Astrocyte of the hippocampus (primary cell): ENCODE results near the gene ADPGK.

Experiments used
- DNase-seq: peaks from one replicate; pipeline ENCODE4 v3.0.0; 2011; ENCODE audit warnings: low read depth, low spot score

ADPGK gene

DNA sequence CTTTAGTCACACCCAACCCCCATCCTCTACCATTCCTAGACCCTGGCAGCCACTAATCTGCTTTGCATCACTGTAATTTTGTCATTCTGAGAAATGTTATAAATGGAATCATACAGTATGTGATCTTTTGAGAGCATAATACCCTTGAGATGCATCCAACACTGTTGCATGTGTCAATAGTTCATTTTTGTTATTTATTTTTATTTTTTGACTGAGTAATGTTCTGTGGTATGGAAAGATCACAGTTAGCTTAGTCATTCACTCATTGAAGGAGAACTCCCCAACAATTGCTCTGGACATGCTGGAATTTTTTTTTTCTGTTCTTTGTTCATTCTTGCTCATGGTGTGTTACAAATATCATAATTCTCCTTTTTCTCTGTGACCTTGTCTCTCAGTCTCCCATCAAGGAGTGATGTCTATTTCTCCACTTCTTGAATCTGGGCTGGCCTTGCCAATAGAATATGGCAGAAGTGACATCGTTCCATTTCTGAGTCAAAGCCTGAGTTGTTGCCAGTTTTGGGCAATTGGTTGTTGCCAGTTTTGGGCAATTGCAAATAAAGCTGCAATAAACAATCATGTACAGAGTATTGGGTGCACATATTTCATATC, 6.8 kb upstream of the ADPGK start:
- DNase-seq: no peak

GRCh38 chr15:72787526-72787925, 4.0 kb upstream of the ADPGK start:
- peak; percentile 10 for DNase-seq

GRCh38 chr15:72786676-72787345, 3.3 kb upstream of the ADPGK start:
- no peak for DNase-seq

DNA sequence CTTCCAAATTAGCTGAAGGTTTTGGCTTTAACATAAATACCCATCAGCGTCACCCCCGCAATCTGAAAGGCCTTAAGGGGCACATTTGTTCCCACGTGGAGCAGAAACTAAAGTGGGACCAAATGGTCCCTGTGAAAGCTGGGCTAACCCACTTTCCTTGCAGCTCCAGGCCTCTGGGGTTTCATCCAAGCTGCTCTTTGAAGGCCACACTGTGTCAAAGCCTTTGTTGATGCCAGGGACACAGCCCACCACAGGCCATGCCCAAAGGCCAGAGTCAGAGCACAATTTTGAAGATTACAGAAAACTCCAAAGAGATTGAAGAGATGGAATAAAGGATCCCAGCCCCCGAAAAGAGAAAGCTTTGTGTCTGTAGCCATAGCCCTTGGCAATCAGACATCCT, 2.7 kb upstream of the ADPGK start:
- DNase-seq: no peak

- no peak for DNase-seq
Observed at GRCh38 chr15:72785841-72786240, 2.3 kb upstream of the ADPGK start.

DNA sequence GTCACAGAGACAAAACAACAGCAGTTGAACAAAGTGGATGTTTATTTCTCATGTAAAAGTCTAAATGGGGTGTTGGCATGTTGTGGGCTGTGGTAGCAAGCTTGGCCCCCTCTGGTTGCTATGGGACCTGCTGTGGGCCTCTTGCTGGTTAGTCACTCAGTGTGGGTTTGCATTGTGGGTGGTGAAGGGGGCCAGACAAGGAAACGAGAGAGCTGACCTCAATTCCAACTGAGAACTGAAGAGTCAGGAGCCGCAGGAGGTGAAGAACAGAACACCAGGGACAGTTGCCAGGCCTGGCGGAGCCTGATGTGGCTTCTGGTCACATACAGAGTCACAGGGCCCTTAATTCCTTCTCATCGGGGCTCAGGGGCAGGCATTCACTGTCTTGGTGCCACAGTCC, 1.9 kb upstream of the ADPGK start:
- DNase-seq: peak; percentile 88

- DNase-seq: no peak
Observed at GRCh38 chr15:72784456-72784876, 908 bp upstream of the ADPGK start.

DNA sequence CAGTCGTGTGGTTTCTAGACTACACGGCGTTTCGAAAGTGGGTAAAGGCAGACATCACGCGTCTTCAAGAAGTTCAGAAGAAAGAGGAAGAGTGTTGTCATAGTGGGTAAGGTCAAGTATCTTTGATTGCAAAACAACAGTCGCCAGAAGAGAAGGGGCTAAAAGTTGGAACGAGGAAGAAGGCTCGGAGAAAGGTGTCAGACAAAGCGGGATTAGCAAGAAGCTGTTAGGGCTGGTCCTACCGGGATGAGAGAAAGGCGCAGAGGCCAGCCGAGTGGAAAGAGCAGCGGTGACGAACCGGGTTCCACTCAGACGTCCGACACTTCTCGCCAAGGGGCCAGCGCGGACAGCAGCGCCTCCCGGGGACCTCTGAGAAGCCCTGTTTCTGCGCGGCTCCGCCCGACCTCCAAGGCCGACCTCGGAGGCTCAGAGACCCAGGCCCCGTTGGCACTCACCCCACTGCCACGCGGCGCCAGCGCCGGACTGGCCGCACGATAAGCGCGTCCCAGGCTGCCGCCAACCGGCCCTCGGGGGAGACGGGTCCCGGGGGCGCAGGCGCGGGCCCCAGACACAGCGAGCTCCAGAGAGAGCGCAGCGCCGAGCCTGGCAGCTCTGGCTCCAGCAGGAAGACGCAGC, 436 bp downstream of the ADPGK start:
- DNase-seq: no peak

- no peak for DNase-seq
Observed at GRCh38 chr15:72782274-72783003, 1.1 kb downstream of the ADPGK start.

- no peak for DNase-seq
Observed at GRCh38 chr15:72781631-72782030, 1.9 kb downstream of the ADPGK start.

- DNase-seq: peak; percentile 43
Observed at GRCh38 chr15:72778796-72779195, 4.8 kb downstream of the ADPGK start.

DNA sequence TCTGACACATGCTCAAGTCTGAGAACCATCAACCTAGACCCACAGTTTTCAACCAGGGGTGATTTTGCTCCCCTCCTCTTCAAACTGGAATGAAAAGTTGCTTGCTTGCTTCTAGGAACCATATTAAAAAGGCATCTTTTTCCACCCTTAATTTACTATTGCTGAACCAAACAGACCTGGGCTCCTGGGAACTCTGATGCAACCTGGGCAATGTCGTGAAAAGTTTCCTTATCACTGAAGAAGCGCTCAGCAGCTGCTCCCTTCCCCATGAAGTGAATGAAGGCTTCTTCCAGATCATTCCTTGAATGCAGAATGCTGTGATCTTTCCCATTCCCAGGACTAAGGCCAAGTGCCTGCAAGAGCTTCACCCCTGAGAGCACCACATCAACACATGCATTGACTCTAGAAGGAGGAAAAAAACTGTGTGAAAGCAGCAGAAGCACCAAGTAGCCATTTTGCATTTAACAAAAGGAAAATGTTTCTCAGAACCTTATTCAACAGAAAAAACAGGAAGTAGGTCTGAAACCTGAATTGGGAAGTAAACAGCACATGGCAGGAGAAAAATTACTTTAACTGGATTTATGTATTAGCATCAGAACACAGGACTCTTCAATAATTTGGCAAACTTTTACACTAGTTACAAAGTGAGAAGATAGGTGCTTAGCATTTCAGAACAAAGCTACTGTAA, 8.7 kb downstream of the ADPGK start:
- DNase-seq: no peak

DNA sequence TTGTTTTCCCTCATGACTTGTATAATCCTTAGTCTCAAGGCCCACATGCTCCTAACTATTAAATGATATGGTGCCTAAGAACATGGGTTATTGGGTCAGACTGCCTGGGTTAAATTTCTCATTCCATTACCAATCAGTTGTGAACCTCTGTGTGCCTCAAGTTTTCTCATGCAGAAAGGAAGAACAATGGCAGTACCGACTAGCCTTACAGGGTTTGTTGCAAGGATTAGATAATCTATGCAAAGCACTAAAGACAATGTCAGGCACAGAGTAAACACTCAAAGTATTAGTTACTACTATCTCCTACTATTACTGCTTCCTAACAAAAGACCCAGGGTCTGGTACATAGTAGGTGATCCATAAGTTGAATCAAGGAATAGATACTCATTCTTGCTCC, 12.2 kb downstream of the ADPGK start:
- no peak for DNase-seq

DNA sequence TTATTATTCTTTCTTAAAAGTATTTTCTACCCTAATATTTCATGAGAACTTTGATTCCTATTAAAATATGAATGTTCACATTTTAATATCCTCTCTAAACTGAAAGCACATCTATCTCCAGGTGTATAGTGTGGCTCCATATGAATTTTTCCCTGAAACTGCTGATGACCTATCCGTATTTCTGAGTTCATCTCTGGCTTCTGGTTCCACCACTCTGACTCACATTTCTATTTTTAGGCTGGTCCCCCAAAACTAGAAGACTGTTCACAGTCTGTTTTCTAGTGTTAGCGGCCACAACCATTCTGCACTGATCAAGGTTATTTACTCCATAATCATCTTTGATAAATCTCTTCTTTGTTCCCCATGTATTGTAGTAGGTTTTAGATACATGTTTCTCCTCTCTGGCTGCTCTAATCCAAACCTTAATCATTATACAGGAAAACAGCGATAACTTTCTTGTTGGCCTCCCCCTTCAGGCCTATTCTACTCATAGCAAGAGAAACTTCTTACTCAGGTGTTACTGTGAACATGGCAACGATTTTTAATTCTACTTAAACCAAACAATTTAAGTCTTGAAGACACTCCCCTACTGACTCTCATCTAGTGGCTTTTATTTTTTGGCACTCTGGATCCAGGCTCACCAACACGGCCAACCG, 12.8 kb downstream of the ADPGK start:
- no peak for DNase-seq

DNA sequence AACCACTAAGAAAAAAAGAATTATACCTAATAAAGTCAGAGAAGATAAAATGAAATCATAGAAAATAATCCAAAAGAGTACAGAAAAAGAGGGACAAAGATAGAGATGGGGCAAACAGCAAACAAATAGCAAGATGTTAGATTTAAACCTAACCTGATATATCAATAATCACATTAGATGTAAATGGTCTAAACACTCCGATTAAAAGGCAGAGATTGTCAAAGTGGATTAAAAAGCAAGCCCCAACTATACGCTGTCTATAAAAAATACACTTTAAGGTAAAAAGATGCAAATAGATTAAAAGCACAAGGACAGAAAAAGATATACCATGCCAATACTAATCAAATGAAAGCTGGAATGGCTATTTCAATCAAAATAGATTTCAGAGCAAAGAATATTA, 16.8 kb downstream of the ADPGK start:
- no peak for DNase-seq

DNA sequence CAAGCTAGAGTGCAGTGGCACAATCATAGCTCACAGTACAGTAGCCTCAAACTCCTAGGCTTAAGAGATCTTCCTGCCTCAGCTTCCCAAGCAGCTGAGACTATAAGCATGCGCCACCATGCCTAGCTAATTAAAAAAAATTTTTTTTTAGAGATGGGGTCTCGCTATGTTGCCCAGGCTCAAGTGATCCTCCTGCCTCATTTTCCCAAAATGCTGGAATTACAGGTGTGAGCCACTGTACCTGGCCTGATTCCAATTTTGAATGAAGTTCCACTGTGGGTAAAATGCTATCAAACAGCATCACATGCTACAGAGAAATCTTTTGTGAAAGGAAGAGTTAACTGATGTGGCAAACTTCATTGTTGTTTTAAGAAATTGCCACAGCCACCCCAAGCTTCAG, 17.5 kb downstream of the ADPGK start:
- no peak for DNase-seq

DNA sequence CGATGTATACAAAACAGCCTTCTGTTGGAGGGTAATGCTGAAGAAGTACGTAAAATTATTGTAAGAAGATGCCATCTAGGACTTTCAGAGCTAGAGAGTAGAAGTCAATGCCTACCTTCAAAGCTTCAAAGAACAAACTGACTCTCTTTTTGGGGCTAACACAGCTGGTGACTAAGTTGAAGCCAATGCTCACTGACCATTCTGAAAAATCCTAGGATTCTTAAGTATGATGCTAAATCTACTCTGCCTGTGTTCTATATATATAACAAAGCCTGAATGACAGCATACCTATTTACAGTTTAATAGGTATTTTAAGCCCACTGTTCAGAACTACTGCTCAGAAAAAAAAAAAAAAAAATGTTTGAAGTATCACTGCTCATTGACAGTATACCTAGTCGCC, 18.9 kb downstream of the ADPGK start:
- no peak for DNase-seq

DNA sequence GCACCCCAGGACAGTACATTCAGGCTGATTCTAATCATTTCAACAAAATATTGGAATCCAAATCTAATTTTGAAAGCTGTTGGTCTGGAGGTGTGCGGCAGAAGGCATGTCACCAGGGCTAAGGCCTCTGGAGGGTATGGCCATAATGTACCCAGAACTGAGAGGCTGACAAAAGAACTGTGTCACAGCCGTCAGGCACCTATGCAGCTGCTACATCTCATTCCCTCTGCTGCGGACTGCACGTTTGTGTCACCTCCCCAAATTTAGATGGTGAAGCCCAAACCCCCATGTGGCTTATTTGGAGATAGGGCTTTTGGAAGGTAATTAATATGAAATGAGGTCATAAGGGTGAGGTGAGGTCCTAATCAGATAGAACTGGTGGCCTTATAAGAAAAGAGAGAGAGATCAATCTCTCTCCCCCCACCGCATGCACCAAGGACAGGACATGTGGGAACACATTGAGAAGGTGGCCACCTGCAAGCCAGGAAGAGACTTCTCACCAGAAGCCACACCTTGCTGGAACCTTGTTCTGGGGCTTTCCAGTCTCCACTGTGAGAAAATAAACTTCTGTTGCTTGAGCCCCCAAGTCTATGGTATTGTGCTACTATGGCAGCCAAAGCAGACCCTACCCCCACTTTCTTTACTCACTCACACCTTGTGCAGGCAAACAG, 22.8 kb downstream of the ADPGK start:
- no peak for DNase-seq

DNA sequence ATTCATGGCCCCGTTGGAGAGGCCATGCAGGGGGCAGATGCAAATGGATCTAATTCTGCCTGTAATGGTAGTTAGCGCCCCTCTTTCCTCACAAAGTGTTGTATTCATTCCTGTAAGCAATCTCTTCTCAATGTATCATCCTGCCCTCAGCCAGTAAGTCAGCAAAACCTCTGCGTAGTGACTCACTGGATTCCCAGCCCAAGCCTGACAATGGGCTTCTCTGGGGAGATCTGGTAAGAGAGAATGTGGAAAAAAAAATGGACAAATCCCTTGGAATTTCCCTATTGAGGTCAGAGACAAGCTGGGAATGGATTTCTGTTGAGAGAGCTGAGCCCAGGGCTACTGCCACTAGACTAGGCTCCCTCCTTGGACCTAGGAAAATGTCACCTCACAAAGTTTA, 25.4 kb downstream of the ADPGK start:
- DNase-seq: peak; percentile 94

- DNase-seq: no peak
Observed at GRCh38 chr15:72754096-72754495, 29.5 kb downstream of the ADPGK start.
